PC-9 (cell line): ENCODE measurements around the gene RASGRF1. TPM values are rescaled to one million over a fixed set of nuclear protein-coding genes. Genes with fewer than 3 reads are reported as not detected.

ENCODE experiments used
- BruUV-seq: library from RNA; stranded (reverse); fragments of 400-500 nt; replicated peaks from 2 replicates; lab custom pipeline; 2021; lab: Mats Ljungman, UMichigan
- CTCF ChIA-PET: fragments of 300-600 bp; sonication (Branson Sonifier 250); formaldehyde crosslinking; loops from one replicate; lab custom pipeline; 2022; ENCODE audit warnings: antibody characterized with exemption; lab: Charles Lee
- POLR2A ChIA-PET: fragments of 300-600 bp; sonication (Branson Sonifier 250); formaldehyde crosslinking; loops from one replicate; lab custom pipeline; 2022; ENCODE audit warnings: antibody characterized with exemption; ENCODE audit not compliant: unreplicated experiment; lab: Charles Lee
- DNase-seq, 2 experiments: peaks; one replicate each; pipeline versions ENCODE4 v3.0.0 to v3.0.0-alpha.2; 2015 to 2022; ENCODE audit warnings: mixed read lengths in 1 of 2
- H2AFZ ChIP-seq: fragments of 200-600 bp; sonication (generic); 2 replicates; pipeline ENCODE4 v1.8.1; 2017; ENCODE audit warnings: antibody characterized with exemption
- H3F3A ChIP-seq: fragments of 200-600 bp; sonication (generic); 2 replicates; pipeline ENCODE4 v1.8.1; 2017; ENCODE audit warnings: antibody characterized with exemption, mild to moderate bottlenecking, low read depth; ENCODE audit not compliant: insufficient read depth
- H3K27ac ChIP-seq: fragments of 200-600 bp; sonication (generic); 2 replicates; pipeline ENCODE4 v1.6.1; 2016; ENCODE audit warnings: mixed run types
- H3K27me3 ChIP-seq: fragments of 200-600 bp; sonication (generic); 2 replicates; pipeline ENCODE4 v1.6.1; 2016; ENCODE audit warnings: low read depth, mixed run types; ENCODE audit not compliant: insufficient read depth
- H3K36me3 ChIP-seq: fragments of 200-600 bp; sonication (generic); 2 replicates; pipeline ENCODE4 v1.6.1; 2016; ENCODE audit warnings: low read depth, mixed run types
- H3K4me1 ChIP-seq: fragments of 200-600 bp; sonication (generic); replicated peaks from 2 replicates; pipeline ENCODE4 v1.6.1; 2016; ENCODE audit warnings: mixed run types; ENCODE audit not compliant: insufficient read depth
- H3K4me2 ChIP-seq: fragments of 200-600 bp; sonication (generic); 2 replicates; pipeline ENCODE4 v1.6.1; 2017; ENCODE audit warnings: mixed run types
- H3K4me3 ChIP-seq: fragments of 200-600 bp; sonication (generic); 2 replicates; pipeline ENCODE4 v1.6.1; 2016; ENCODE audit warnings: mixed run types
- H3K79me2 ChIP-seq: fragments of 200-600 bp; sonication (generic); 2 replicates; pipeline ENCODE4 v1.6.1; 2017; ENCODE audit warnings: low read depth, mixed run types
- H3K9me2 ChIP-seq: fragments of 200-600 bp; sonication (generic); 2 replicates; pipeline ENCODE4 v1.8.1; 2017; ENCODE audit warnings: mild to moderate bottlenecking; ENCODE audit not compliant: insufficient read depth
- H3K9me3 ChIP-seq: fragments of 200-600 bp; sonication (generic); 2 replicates; pipeline ENCODE4 v1.8.1; 2016; ENCODE audit warnings: low read depth; ENCODE audit not compliant: insufficient read depth
- H4K20me1 ChIP-seq: fragments of 200-600 bp; sonication (generic); 2 replicates; pipeline ENCODE4 v1.8.1; 2017; ENCODE audit not compliant: insufficient read depth
- CTCF ChIP-seq: fragments of 200-600 bp; sonication (generic); conservative IDR thresholded peaks from 2 replicates; pipeline ENCODE4 v1.6.1; 2017; ENCODE audit warnings: mixed run types, antibody characterized with exemption, mild to moderate bottlenecking, moderate library complexity
- EZH2 ChIP-seq: fragments of 200-600 bp; sonication (generic); IDR thresholded peaks from 2 replicates; pipeline ENCODE4 v1.8.0; 2017; ENCODE audit warnings: antibody characterized with exemption, low read depth
- intact Hi-C: fragments of 100-400 bp; cut with micrococcal nuclease; formaldehyde crosslinking; loops from one replicate; pipeline ENCODE4 v1.10.0; 2022; ENCODE audit not compliant: unreplicated experiment
- total RNA-seq: library from RNA; stranded (reverse); gene quantifications from 2 replicates; pipeline ENCODE4 v1.2.3, GENCODE V29; 2021

The RASGRF1 gene
- total RNA-seq, 1 experiment from 2014 or later = 6.0 TPM

GRCh38 chr15:79099692-79100091 is 9.1 kb upstream of the RASGRF1 start:
- CTCF ChIA-PET = no interaction called here
- Histone ChIP-seq H3F3A (peaks cover 3% of the 10 kb centered on the region; the same call in 1 of the 2 replicates), H3K27ac (no peak overlapping the region), H3K4me3 (no peak overlapping the region), H3K4me1 (no peaks in the 10 kb centered on the region), H3K9me3 (no peaks in the 10 kb centered on the region), H3K4me2 (no peak overlapping the region), H3K36me3 (no peaks in the 10 kb centered on the region), H3K27me3 (peaks cover 32% of the 10 kb centered on the region), H3K9me2 (no peaks in the 10 kb centered on the region), H3K79me2 (no peaks in the 10 kb centered on the region), H4K20me1 (no peaks in the 10 kb centered on the region), H2AFZ (no peak overlapping the region)
- TF ChIP-seq EZH2 (no peak), CTCF (no peak)
- POLR2A ChIA-PET = no interaction called here
- no peak for DNase-seq
- BruUV-seq = no TSS peak
- intact Hi-C loops = no loop called here

- DNase-seq = no peak
- Histone ChIP-seq H3K4me1 (no peaks in the 10 kb centered on the region), H3K4me2 (no peak overlapping the region), H3K27ac (no peak overlapping the region), H4K20me1 (no peaks in the 10 kb centered on the region), H3K4me3 (no peak overlapping the region), H3K9me3 (no peaks in the 10 kb centered on the region), H3K36me3 (no peaks in the 10 kb centered on the region), H3K79me2 (no peaks in the 10 kb centered on the region), H3K27me3 (peaks cover 17% of the 10 kb centered on the region; the same call in 1 of the 2 replicates), H2AFZ (no peak overlapping the region), H3F3A (peaks cover 3% of the 10 kb centered on the region; the same call in 1 of the 2 replicates), H3K9me2 (no peaks in the 10 kb centered on the region)
- ChIA-PET POLR2A (no interaction called here), CTCF (no interaction called here)
- TF ChIP-seq CTCF = no peak
- no peak for TF ChIP-seq EZH2
- no TSS peak for BruUV-seq
- intact Hi-C loops = no loop called here
Measured at GRCh38 chr15:79094611-79095021, 4.0 kb upstream of the RASGRF1 start.

- Histone ChIP-seq H3K27me3 (peaks cover 17% of the 10 kb centered on the region; the same call in 1 of the 2 replicates), H3F3A (peaks cover 3% of the 10 kb centered on the region; the same call in 1 of the 2 replicates), H3K9me2 (no peaks in the 10 kb centered on the region), H3K4me2 (no peak overlapping the region), H3K27ac (no peak overlapping the region), H3K9me3 (no peaks in the 10 kb centered on the region), H3K79me2 (no peaks in the 10 kb centered on the region), H3K36me3 (no peaks in the 10 kb centered on the region), H3K4me1 (no peaks in the 10 kb centered on the region), H4K20me1 (no peaks in the 10 kb centered on the region), H3K4me3 (no peak overlapping the region), H2AFZ (no peak overlapping the region)
- intact Hi-C loops = no loop called here
- TF ChIP-seq EZH2 (no peak), CTCF (no peak)
- POLR2A ChIA-PET = no interaction called here
- CTCF ChIA-PET = no interaction called here
- DNase-seq = no peak
- BruUV-seq = no TSS peak
Measured at GRCh38 chr15:79093352-79093935, 2.9 kb upstream of the RASGRF1 start.
